ENCODE results near the gene MCM7. TPM values are rescaled to one million over a fixed set of nuclear protein-coding genes. Genes with fewer than 3 reads are reported as not detected.

MCM7 gene
- polyA plus RNA-seq, 1 experiment: 39.5 TPM

DNA sequence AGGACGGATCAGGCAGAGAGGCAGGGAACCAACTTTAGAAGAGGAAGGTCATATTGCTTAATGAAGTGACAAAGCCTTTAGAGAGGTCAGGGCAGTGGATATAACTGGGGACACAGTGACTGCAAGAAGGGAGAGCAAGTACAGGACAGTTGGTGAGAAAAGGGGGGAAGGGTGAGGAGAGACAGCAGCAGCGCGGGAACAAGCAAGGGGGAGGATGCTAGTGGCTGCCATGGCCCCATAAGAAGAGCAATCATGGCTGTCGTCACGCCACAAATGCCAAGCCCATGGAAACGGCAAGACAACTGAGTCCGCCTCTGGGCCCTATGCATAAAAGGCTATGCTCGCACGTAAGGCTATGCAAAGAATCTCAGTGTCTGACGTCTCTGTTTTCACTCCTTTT, 28.7 kb downstream of the MCM7 start:
- CTCF ChIA-PET: no interaction called here
- DNase-seq (ENCODE audit: low read depth, low spot score): no peak
- POLR2A ChIA-PET: interaction anchor here (0.6 kb wide), 1 partner anchor 1122 kb away, joined by 5 read pairs; no protein-coding TSS in a partner anchor
- Histone ChIP-seq H3K4me3 (ENCODE audit: low read depth, low read length) (no peak overlapping the region), H3K27ac (ENCODE audit: low read depth, low read length) (no peak overlapping the region), H3K9me3 (ENCODE audit: control insufficient read depth, insufficient read depth, low read length) (peaks cover 92% of the 10 kb centered on the region), H3K27me3 (ENCODE audit: control insufficient read depth, insufficient read depth, low read length) (no peaks in the 10 kb centered on the region)
- TF ChIP-seq, protein P1, sequence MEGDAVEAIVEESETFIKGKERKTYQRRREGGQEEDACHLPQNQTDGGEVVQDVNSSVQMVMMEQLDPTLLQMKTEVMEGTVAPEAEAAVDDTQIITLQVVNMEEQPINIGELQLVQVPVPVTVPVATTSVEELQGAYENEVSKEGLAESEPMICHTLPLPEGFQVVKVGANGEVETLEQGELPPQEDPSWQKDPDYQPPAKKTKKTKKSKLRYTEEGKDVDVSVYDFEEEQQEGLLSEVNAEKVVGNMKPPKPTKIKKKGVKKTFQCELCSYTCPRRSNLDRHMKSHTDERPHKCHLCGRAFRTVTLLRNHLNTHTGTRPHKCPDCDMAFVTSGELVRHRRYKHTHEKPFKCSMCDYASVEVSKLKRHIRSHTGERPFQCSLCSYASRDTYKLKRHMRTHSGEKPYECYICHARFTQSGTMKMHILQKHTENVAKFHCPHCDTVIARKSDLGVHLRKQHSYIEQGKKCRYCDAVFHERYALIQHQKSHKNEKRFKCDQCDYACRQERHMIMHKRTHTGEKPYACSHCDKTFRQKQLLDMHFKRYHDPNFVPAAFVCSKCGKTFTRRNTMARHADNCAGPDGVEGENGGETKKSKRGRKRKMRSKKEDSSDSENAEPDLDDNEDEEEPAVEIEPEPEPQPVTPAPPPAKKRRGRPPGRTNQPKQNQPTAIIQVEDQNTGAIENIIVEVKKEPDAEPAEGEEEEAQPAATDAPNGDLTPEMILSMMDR (IDR thresholded peaks at IDR 0.05; ENCODE audit: low read depth, low read length): no peak

DNA sequence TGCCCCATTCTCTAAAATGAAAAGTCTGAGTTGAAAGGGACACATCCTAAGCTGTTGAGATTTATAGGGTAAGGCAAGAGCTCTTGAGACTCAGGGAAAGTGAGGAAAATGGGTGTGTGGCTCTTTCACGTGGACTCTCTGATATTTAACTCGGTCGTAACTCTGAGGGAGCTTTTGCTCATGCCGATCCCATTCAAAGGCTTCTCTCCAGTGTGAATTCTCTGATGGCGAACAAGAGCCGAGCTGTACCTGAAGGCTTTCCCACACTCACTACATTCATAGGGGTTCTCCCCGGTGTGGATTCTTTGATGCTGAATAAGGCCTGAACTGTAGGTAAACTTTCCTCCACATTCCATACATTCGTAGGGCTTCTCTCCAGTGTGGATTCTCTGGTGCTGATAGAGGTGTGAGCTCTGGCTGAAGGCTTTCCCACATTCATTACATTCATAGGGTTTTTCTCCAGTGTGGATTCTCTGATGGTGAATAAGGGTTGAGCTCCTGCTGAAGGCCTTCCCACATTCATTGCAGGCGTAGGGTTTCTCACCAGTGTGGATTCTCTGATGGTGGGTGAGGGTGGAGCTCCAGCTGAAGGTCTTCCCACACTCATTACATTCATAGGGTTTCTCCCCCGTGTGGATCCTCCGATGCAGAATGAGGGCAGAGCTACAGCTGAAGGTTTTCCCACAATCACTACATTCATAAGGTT, 30.0 kb downstream of the MCM7 start:
- DNase-seq (ENCODE audit: low read depth, low spot score): no peak
- ChIA-PET CTCF (interaction anchor here (1.0 kb wide), 1 partner anchor 11 kb away, joined by 3 read pairs; no protein-coding TSS in a partner anchor), POLR2A (no interaction called here)
- TF ChIP-seq, protein P1 (IDR thresholded peaks at IDR 0.05; ENCODE audit: low read depth, low read length): no peak
- no peaks in the 10 kb centered on the region for H3K27me3 ChIP-seq (ENCODE audit: control insufficient read depth, insufficient read depth, low read length)
- H3K4me3 ChIP-seq (ENCODE audit: low read depth, low read length): no peak overlapping the region
- H3K9me3 ChIP-seq (ENCODE audit: control insufficient read depth, insufficient read depth, low read length): peaks cover 80% of the 10 kb centered on the region
- no peak overlapping the region for H3K27ac ChIP-seq (ENCODE audit: low read depth, low read length)

DNA sequence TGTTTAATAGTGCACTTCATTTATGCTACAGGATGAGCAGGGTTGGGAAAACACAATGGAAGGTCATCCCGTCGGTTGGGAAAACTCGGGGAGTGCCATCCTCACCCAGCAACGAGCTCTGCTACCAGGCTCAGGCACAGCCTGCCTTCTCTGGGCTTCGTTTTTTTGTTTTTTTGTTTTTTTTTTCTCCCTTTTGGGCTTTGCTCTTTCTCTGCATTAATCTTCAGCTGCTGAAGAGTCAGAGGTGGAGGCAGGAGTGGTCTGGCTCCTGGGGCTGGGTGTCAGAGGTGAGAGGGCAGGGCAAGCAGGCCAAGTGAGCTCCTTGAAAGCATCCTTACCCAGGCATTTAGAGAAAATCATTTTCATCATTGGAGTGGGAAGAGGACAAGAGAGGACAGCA, 31.2 kb downstream of the MCM7 start:
- peaks cover 69% of the 10 kb centered on the region for H3K9me3 ChIP-seq (ENCODE audit: control insufficient read depth, insufficient read depth, low read length)
- H3K4me3 ChIP-seq (ENCODE audit: low read depth, low read length): no peak overlapping the region
- no peak overlapping the region for H3K27ac ChIP-seq (ENCODE audit: low read depth, low read length)
- ChIA-PET CTCF (interaction anchor here (1.4 kb wide), 1 partner anchor 12 kb away, joined by 5 read pairs; no protein-coding TSS in a partner anchor), POLR2A (interaction anchor here (0.6 kb wide), 1 partner anchor 37 kb away, joined by 4 read pairs; no protein-coding TSS in a partner anchor)
- TF ChIP-seq, protein P1 (IDR thresholded peaks at IDR 0.05; ENCODE audit: low read depth, low read length): no peak
- no peaks in the 10 kb centered on the region for H3K27me3 ChIP-seq (ENCODE audit: control insufficient read depth, insufficient read depth, low read length)
- no peak for DNase-seq (ENCODE audit: low read depth, low spot score)

GRCh38 chr7:100066953-100067352, 34.2 kb downstream of the MCM7 start:
- H3K27ac ChIP-seq (ENCODE audit: low read depth, low read length): no peak overlapping the region
- POLR2A ChIA-PET: interaction anchor here (0.6 kb wide), 1 partner anchor 13 kb away, joined by 13 read pairs; no protein-coding TSS in a partner anchor
- H3K9me3 ChIP-seq (ENCODE audit: control insufficient read depth, insufficient read depth, low read length): peaks cover 47% of the 10 kb centered on the region
- H3K27me3 ChIP-seq (ENCODE audit: control insufficient read depth, insufficient read depth, low read length): no peaks in the 10 kb centered on the region
- TF ChIP-seq, protein P1 (IDR thresholded peaks at IDR 0.05; ENCODE audit: low read depth, low read length): no peak
- CTCF ChIA-PET: interaction anchor here (0.6 to 0.8 kb wide), 2 partner anchors 9 to 16 kb away, joined by 3 read pairs; no protein-coding TSS in a partner anchor
- no peak for DNase-seq (ENCODE audit: low read depth, low spot score)
- no peak overlapping the region for H3K4me3 ChIP-seq (ENCODE audit: low read depth, low read length)
